NCI-H2081 treated with DMSO at 0.1 percent for 48 hours (cell line): ENCODE results near the gene SESN1.

Experiments
- DNase-seq: peaks from one replicate; lab custom pipeline; 2025; lab: John Stamatoyannopoulos, UW

Gene SESN1

DNA sequence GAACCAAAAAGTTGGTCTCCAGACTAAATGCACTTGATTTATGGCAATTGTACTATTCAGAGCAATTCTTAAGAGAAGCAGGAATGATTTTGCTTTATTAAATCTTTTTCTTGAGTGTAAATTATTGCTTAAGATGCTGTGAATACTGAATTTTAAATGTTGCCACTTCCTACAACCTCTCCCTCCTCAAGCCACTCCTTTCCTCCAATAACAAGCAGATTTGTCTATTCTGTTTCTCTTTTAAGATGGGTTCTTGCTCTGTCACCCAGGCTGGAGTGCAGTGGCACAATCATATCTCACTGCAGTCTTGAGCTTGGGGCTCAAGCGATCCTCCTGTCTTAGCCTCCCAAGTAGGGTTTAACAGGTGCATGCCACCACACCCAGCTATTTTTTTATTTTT lies 65.3 kb downstream of the SESN1 start:
- no peak for DNase-seq

- no peak for DNase-seq
Measured at GRCh38 chr6:109028439-109028838, 66.2 kb downstream of the SESN1 start.

DNA sequence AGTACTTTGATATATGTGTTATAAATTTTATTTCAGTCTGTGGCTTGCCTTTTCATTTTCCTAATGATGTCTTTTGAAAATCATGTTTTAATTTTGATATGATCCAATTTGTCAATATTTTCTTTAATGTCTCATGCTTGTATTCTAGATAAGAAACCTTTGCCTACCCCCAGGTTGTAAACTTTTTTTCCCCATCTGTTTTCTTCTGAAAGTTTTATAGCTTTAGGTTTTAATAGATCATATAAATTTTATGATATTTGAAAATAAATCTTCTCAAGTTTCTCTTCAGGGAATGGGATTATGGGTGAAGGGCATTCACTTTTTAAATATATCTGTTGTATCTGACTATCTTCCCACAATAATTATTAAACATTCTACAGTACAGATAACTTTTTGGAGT lies 66.7 kb downstream of the SESN1 start:
- DNase-seq, result no peak

DNA sequence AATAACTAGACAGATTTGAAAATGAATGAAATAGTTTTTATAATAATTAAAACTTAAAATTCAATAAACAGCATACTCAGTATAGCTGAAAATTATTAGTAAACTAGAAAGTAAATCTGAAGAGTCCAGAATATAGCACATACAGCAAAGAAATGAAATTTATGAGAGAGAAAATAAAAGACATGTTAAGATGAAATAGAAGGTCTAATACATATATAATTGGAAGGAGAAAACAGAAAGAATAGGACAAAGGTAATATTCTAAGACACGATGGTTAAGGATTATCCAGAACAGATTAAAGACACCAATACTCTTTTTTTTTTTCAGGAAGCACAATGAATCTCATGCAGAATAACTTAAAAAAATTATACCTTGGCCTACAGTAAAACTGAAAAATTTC lies 69.0 kb downstream of the SESN1 start:
- DNase-seq, result no peak

DNA sequence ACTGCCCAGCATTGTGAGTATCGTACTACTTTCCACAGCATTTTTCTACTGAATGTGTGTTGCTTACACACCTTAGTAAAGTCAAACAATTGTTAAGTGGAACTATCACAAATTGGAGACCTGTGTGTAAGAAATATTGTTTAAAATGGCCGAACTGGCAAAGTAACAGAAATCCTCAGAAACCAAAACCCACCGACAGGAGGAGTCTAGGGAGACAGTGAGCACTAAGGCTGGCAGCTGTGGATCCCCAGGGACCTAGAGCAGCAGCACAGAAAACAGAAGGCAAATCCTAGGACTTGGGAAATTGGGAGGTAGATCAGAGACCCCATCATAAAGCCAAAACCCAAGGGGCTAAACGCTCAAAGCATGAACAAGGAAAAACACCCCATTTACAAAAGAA lies 69.9 kb downstream of the SESN1 start:
- no peak for DNase-seq

- DNase-seq, result no peak
Measured at GRCh38 chr6:109024368-109024767, 70.3 kb downstream of the SESN1 start.

DNA sequence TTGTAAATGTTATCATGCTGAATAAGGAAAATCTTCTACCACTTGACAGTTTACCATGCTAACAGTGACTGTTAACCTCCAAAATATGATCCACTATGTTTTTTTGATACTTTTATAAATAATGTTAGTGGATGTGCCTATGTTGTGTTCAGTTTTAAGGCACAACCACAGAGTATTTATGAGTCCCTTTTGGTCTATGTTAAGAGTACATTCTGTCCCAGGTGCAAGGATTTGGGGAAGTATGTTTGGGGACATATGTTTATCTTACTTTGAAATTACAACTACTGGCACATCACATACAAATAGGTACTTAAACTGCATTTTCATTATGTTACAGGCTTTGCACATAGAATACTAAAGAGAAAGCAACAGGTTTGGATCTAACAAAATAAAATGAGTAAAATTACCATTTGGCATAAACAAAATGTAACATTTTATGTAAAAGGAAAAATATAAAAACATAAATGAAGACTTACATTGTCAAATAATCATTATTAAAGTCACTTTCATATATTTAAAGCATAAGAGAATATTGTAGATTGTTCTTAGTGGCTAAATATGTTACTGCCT lies 71.2 kb downstream of the SESN1 start:
- no peak for DNase-seq

GRCh38 chr6:109021870-109022269 lies 72.8 kb downstream of the SESN1 start:
- no peak for DNase-seq

- no peak for DNase-seq
Measured at GRCh38 chr6:109019911-109020310, 74.7 kb downstream of the SESN1 start.

- DNase-seq, result no peak
Measured at GRCh38 chr6:109015176-109015575, 79.5 kb downstream of the SESN1 start.

DNA sequence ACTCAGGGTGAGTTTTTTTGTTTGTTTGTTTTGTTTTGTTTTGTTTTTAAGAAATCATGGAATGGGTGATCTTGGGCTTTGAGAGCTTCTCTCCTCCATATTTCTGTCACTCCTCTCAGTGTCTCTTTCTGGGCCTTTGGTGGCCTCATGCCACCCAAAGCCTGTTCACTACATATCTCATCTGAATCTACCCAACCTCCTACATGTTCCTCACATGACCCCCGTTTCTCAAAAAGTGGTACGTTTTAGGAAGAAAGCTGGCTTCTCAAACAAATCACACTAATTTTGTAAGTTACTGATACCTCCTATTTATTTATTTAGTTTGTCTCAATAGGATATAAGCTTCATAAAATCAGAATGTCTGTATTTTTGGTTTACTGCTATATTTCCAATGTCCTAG lies 80.0 kb downstream of the SESN1 start:
- no peak for DNase-seq

GRCh38 chr6:109013656-109014305 lies 80.9 kb downstream of the SESN1 start:
- DNase-seq, result no peak

GRCh38 chr6:109010705-109011102 lies 83.9 kb downstream of the SESN1 start:
- DNase-seq, result no peak

DNA sequence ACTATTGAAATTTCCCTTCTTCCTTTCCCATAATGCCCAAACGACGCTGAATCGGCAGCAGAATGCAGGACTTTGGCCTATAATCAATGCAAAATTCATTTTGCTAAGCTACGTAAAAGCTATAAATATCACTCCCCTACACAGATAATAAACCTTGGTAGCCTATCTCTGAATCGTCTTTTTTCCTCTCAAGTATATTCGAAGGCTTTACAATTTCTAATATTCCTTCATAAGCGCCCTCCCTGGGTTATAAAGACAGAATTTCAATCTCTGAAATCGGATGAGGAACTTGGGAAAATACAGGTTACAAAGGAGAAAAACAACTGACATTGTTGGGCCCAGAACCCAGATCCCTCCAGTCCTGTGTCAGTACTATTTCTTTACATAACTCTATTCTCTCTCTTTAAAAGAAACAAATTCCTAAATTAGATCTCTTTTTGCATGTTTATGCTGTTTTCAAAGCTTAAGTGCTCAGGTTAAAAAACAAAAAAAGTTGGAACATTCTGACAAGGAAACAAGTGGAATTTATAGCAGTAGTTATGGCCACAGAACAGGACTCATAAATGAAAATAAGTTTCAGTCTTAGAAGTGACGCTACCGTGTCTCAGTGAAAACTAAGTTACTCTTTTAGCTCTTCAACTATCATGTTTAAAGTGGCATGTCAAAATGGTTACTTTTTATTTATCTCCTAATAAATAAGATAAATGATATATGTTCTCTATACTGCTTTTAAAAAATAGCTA lies 84.5 kb downstream of the SESN1 start:
- DNase-seq, result no peak

DNA sequence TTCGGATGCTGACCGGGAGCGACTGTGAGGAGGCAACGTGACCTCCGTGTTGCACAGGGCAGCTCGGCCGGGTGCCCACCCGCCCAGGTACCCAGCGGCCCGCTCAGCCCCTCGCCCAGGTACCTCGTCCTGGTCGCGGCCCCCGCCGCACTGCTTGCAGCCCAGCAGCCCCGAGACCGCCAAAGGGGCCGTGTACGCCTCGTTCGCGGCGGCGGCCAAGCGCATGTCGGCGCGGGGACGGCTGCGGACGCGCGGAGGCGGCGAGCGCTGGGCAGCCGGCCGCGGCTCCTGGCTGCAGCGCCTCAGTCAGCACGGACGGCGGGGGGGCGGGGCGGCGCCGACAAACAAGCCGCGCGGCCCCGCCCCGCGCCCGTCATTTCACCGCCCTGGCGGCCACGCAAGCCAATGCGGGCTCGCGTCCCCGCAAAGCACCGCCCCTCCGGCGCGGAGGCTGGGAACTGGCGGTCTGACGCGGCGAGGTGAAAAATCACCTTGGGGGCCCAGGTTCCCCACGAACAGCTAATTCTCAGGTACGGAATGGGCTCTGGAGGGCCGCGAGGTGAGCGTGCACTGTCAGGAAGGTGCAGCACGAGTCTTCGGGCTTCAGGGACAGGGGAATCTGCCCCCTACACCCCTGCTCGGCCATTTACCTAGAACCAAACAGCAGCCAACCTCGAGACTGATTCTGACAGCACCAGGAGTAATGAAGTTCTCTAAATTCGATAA lies 85.2 kb downstream of the SESN1 start:
- DNase-seq, result no peak

DNA sequence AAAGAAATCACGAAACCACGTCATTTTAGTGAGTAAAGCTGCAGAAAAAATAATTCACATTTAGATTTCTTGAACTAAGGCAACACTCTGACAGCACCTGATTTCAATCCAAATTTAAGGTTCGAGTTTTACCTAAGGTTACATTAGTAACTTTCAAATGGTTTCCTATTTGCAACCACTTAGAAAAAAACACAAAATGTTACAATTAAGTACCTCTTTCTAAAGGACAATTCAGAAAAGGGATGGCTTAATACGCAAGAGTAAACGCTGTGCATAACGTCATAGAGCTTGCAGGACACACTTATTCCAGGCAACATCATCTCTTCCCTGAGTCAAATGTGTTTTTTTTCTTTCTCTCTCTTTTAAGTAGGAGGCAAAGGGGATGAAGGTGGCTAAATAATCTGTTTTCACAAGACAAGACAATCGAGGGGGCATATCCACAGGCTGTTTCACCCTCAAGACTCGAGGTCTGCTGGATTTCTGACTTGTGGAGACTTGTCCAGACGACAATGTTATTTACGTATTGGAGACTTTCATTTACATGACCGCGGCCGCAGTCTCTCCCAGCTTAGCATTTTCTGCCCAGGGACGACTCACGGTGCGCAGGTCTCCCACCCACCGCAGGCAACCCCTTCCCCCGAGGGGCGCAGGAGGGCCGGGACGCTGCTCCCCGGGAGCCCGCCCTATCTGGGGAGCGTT lies 86.0 kb downstream of the SESN1 start:
- DNase-seq, result no peak

DNA sequence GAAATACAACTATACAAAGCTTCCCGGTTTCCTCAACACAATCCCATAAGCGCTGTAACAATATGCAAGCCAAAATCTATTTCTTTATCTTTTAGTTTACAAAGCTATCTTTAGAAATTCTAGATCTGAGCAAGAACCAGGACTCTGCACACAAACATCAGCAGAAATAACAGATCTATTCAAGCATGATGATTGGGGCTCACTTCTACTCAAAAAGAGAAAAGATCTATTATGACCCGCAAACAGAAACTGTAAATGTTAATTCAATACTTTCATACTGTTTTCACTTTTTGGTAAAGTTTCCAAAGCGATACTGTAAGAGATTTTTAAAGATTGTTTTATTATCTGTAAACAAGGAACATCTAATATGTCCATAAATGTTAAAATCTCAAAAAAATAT lies 86.6 kb downstream of the SESN1 start:
- no peak for DNase-seq

- DNase-seq, result no peak
Measured at GRCh38 chr6:109007521-109007920, 87.1 kb downstream of the SESN1 start.

DNA sequence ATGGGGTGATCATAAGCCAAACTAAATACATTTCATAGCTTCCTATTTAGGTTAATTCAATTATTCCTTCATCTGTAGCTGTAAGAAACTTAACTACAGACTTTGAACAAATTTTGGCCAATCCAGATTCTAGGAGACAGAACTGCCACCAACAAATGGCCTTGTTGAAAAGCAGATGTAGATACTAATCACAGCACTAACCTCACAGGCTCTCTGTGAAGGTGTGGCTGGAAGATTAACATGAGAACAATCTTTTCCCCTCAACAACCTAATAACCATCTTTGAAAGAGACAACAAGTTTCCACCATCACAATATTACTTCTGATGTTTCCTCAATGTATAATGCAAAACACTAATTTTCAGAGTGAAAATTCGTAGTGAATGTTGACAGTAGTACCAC lies 87.8 kb downstream of the SESN1 start:
- DNase-seq, result no peak

- DNase-seq, result no peak
Measured at GRCh38 chr6:109002882-109003281, 91.8 kb downstream of the SESN1 start.

DNA sequence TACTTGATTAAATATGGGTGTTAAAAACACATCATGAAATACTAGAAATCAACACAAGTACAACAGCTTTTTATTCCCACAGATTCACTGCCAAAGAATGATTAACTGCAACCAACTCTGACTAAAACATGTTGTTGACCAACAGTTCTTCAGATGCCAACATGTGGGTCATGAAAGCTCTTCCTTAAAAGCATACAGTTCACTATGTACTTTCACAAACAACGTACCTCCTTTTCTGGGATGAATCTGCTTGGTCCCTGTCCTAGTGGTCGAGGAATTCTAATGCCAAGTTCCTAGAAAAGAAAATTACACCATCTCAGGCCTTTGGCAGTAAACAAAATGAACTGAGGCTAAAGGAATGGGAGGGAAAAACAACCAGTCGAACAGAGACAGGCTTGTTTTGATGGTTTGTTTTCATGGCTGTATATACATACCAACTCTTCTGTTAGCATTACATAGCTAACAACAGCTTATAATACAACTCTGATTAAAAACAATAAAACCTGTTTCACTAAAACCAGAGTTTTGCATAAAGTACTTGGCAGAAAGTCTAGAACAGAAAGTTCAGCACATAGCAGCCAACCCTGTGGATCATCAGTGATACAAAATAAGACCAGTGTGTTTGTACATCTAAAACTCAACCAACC lies 92.5 kb downstream of the SESN1 start:
- no peak for DNase-seq
